GM21360 (cell line): ENCODE results near the gene TULP4.

Source experiments
- ATAC-seq: cut with Tn5 transposase; IDR thresholded peaks from one replicate; pipeline ENCODE4 v1.9.1; 2021; ENCODE audit warnings: mild to moderate bottlenecking, moderate library complexity; ENCODE audit not compliant: unreplicated experiment

Gene TULP4

GRCh38 chr6:158312165-158312564, at the start of gene TULP4:
Gene TULP4, plus strand, starts transcription at chr6:158312465. Its CDS starts 1,552 bp downstream, at chr6:158314017.
- no peak for ATAC-seq

- no peak for ATAC-seq
Measured at GRCh38 chr6:158262755-158263154, 49.5 kb upstream of the TULP4 start.

- no peak for ATAC-seq
Measured at GRCh38 chr6:158264180-158264579, 48.1 kb upstream of the TULP4 start.

- ATAC-seq = no peak
Measured at GRCh38 chr6:158266131-158266530, 46.1 kb upstream of the TULP4 start.

GRCh38 chr6:158268361-158269147, 43.7 kb upstream of the TULP4 start:
- ATAC-seq = no peak

- ATAC-seq = no peak
Measured at GRCh38 chr6:158269657-158270056, 42.6 kb upstream of the TULP4 start.

GRCh38 chr6:158270389-158271127, 41.7 kb upstream of the TULP4 start:
- no peak for ATAC-seq

- ATAC-seq = no peak
Measured at GRCh38 chr6:158272324-158272723, 39.9 kb upstream of the TULP4 start.

GRCh38 chr6:158278004-158278403, 34.3 kb upstream of the TULP4 start:
- ATAC-seq = no peak

- ATAC-seq = no peak
Measured at GRCh38 chr6:158279615-158280014, 32.6 kb upstream of the TULP4 start.

- peak; percentile 54 for ATAC-seq
Measured at GRCh38 chr6:158283304-158283980, 28.8 kb upstream of the TULP4 start.

GRCh38 chr6:158284007-158284875, 28.0 kb upstream of the TULP4 start:
- no peak for ATAC-seq

- no peak for ATAC-seq
Measured at GRCh38 chr6:158284876-158285655, 27.2 kb upstream of the TULP4 start.

GRCh38 chr6:158285656-158286021, 26.6 kb upstream of the TULP4 start:
- no peak for ATAC-seq

- no peak for ATAC-seq
Measured at GRCh38 chr6:158286413-158286812, 25.9 kb upstream of the TULP4 start.

GRCh38 chr6:158287047-158287446, 25.2 kb upstream of the TULP4 start:
- no peak for ATAC-seq

- peak; percentile 62 for ATAC-seq
Measured at GRCh38 chr6:158290040-158290439, 22.2 kb upstream of the TULP4 start.

- ATAC-seq = peak; percentile 73
Measured at GRCh38 chr6:158290659-158291058, 21.6 kb upstream of the TULP4 start.

- no peak for ATAC-seq
Measured at GRCh38 chr6:158292016-158292415, 20.2 kb upstream of the TULP4 start.

- no peak for ATAC-seq
Measured at GRCh38 chr6:158293122-158293521, 19.1 kb upstream of the TULP4 start.
